Thyroid gland (tissue), 4 donors: ENCODE data around the gene ALDH4A1. TPM values are rescaled to one million over a fixed set of nuclear protein-coding genes. Genes with fewer than 3 reads are reported as not detected.

ENCODE experiments used
- DNase-seq, 2 donors: peaks; one replicate each; pipeline ENCODE4 v3.0.0-alpha.2; 2019
- H3K27ac ChIP-seq, 3 donors: fragments of 200-600 bp; sonication (generic); 1 replicate in 2 of 3; 2 replicates in 1 of 3; pipeline ENCODE4 v1.5.1; 2016 to 2019; ENCODE audit warnings: mild to moderate bottlenecking in 1 of 3, moderate library complexity in 1 of 3
- H3K27me3 ChIP-seq: fragments of 200-600 bp; sonication (generic); one replicate; pipeline ENCODE4 v1.5.1; 2019
- H3K36me3 ChIP-seq, 2 donors: fragments of 200-600 bp; sonication (generic); one replicate each; pipeline ENCODE4 v1.5.1; 2016 to 2019
- H3K4me1 ChIP-seq, 2 donors: fragments of 200-600 bp; sonication (generic); one replicate each; pipeline ENCODE4 v1.5.1; 2017 to 2019
- H3K4me3 ChIP-seq, 3 donors: fragments of 200-600 bp; sonication (generic); replicated peaks in 1 of 3; 1 replicate in 2 of 3; 2 replicates in 1 of 3; pipeline ENCODE4 v1.5.1; 2016; ENCODE audit warnings: mild to moderate bottlenecking in 1 of 3
- H3K9me3 ChIP-seq: fragments of 200-600 bp; sonication (generic); one replicate; pipeline ENCODE4 v1.5.1; 2017
- POLR2A ChIP-seq, 2 donors: fragments of 450-650 bp; IDR thresholded peaks; one replicate each; pipeline ENCODE4 v1.6.1; 2017; ENCODE audit warnings: antibody characterized with exemption in 2 of 2, mild to moderate bottlenecking in 2 of 2, moderate library complexity in 1 of 2
- WGBS, 2 donors: methylation state at CpG; one replicate each; pipeline ENCODE4 v1.1.5; 2017; 5-methylcytosine and 5-hydroxymethylcytosine counted together
- intact Hi-C: fragments of 100-400 bp; cut with DNase I; formaldehyde crosslinking; loops from one replicate; pipeline ENCODE4 v1.15.1; 2023
- total RNA-seq, 4 donors: library from RNA; depleted of rRNA; stranded (reverse); fragments of >200 nt; gene quantifications; one replicate each; pipeline ENCODE4 v1.2.3, GENCODE V29; 2016
- TF ChIP-seq, protein P1 (sequence below), 6 experiments: fragments of 200-600 bp in 3 of 6; fragments of 450-650 bp in 3 of 6; sonication (generic) in 3 of 6; IDR thresholded peaks; one replicate each; pipeline ENCODE4 v1.5.1; 2016 to 2019; ENCODE audit warnings: antibody characterized with exemption in 6 of 6, mild to moderate bottlenecking in 2 of 6, inconsistent platforms in 1 of 6, moderate library complexity in 1 of 6

ALDH4A1 gene
- total RNA-seq, 4 donors from 2014 or later = 5.4 to 29.9 (median 18.6) TPM

DNA sequence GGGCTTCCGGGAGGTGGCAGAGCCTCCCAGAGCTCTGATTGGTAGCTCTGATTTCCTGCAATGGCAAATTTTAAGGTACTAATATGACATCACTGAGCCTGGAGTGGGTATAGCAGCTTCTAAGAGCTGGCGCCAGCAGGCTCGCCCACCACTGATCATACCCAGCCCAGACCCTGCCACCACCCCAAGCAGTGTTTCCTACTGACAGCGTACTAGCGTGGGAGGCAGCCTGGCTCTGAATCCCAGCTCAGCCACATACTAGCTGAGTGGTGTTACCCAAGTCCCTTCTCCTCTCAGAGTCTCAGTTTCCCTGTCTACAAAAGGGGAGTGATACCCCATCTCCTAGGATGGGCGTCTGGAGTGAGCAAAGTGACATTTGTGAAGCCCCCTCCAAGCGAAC lies 13.0 kb upstream of the ALDH4A1 start:
- Histone ChIP-seq H3K27me3 (no peaks in the 10 kb centered on the region), H3K9me3 (no peaks in the 10 kb centered on the region), H3K27ac (peak overlapping the region in 1 of 3 donors; percentile 90), H3K4me1 (peaks cover 6 to 20% of the 10 kb centered on the region in 2 donors), H3K4me3 (no peak overlapping the region), H3K36me3 (peaks cover 8 to 12% of the 10 kb centered on the region in 2 donors)
- 85 to 97% methylated on average over 7 of the region's 7 CpGs for WGBS, 2 donors
- no peak for DNase-seq
- TF ChIP-seq, protein P1, sequence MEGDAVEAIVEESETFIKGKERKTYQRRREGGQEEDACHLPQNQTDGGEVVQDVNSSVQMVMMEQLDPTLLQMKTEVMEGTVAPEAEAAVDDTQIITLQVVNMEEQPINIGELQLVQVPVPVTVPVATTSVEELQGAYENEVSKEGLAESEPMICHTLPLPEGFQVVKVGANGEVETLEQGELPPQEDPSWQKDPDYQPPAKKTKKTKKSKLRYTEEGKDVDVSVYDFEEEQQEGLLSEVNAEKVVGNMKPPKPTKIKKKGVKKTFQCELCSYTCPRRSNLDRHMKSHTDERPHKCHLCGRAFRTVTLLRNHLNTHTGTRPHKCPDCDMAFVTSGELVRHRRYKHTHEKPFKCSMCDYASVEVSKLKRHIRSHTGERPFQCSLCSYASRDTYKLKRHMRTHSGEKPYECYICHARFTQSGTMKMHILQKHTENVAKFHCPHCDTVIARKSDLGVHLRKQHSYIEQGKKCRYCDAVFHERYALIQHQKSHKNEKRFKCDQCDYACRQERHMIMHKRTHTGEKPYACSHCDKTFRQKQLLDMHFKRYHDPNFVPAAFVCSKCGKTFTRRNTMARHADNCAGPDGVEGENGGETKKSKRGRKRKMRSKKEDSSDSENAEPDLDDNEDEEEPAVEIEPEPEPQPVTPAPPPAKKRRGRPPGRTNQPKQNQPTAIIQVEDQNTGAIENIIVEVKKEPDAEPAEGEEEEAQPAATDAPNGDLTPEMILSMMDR (IDR thresholded peaks at IDR 0.05) = no peak
- no peak for TF ChIP-seq POLR2A (IDR thresholded peaks at IDR 0.05)
- intact Hi-C loops = loop anchor here (5.0 kb wide), 2 partner anchors 37 to 157 kb away; no protein-coding TSS in a partner anchor

GRCh38 chr1:18913065-18913835 lies 10.9 kb upstream of the ALDH4A1 start:
- WGBS, 2 donors = 10 to 14% methylated on average over 18 to 20 of the region's 22 CpGs
- H3K4me1 ChIP-seq = peaks cover 6 to 21% of the 10 kb centered on the region in 2 donors
- intact Hi-C loops = loop anchor here (2.0 kb wide), 1 partner anchor 58 kb away; no protein-coding TSS in a partner anchor
- peak overlapping the region; percentile 67 to 90 (median 90) for H3K27ac ChIP-seq
- H3K9me3 ChIP-seq = no peaks in the 10 kb centered on the region
- DNase-seq = peak; percentile 92 to 95
- H3K4me3 ChIP-seq = peak overlapping the region in 1 of 3 donors; percentile 7
- peaks cover 18 to 19% of the 10 kb centered on the region in 2 donors for H3K36me3 ChIP-seq
- no peaks in the 10 kb centered on the region for H3K27me3 ChIP-seq
- TF ChIP-seq POLR2A (IDR thresholded peaks at IDR 0.05) = peak in 1 of 2 donors; percentile 48
- TF ChIP-seq, protein P1 (IDR thresholded peaks at IDR 0.05) = peak; percentile 94 to 100 (median 100)

GRCh38 chr1:18912550-18912949 lies 10.2 kb upstream of the ALDH4A1 start:
- intact Hi-C loops = loop anchor here (2.0 kb wide), 1 partner anchor 58 kb away; no protein-coding TSS in a partner anchor
- H3K4me3 ChIP-seq = no peak overlapping the region
- 83 to 87% methylated on average over 3 of the region's 3 CpGs for WGBS, 2 donors
- H3K27me3 ChIP-seq = no peaks in the 10 kb centered on the region
- peaks cover 6 to 28% of the 10 kb centered on the region in 2 donors for H3K4me1 ChIP-seq
- DNase-seq = no peak
- no peaks in the 10 kb centered on the region for H3K9me3 ChIP-seq
- H3K27ac ChIP-seq = peak overlapping the region in 2 of 3 donors; percentile 67 to 90
- TF ChIP-seq, protein P1 (IDR thresholded peaks at IDR 0.05) = no peak
- TF ChIP-seq POLR2A (IDR thresholded peaks at IDR 0.05) = no peak
- H3K36me3 ChIP-seq = peaks cover 23 to 24% of the 10 kb centered on the region in 2 donors

GRCh38 chr1:18908911-18909771 lies 6.8 kb upstream of the ALDH4A1 start:
- intact Hi-C loops = loop anchor here (5.0 kb wide), 1 partner anchor 188 kb away; no protein-coding TSS in a partner anchor
- no peaks in the 10 kb centered on the region for H3K9me3 ChIP-seq
- WGBS, 2 donors = 82% methylated on average over 17 of the region's 17 CpGs
- peak overlapping the region in 1 of 3 donors; percentile 8 for H3K27ac ChIP-seq
- peaks cover 9 to 30% of the 10 kb centered on the region in 2 donors for H3K4me1 ChIP-seq
- DNase-seq = no peak
- H3K4me3 ChIP-seq = no peak overlapping the region
- H3K36me3 ChIP-seq = peaks cover 23 to 24% of the 10 kb centered on the region in 2 donors
- no peaks in the 10 kb centered on the region for H3K27me3 ChIP-seq
- no peak for TF ChIP-seq POLR2A (IDR thresholded peaks at IDR 0.05)
- TF ChIP-seq, protein P1 (IDR thresholded peaks at IDR 0.05) = no peak
